AG08396 (cell line): ENCODE results near the gene ANKRD37.

Experiments used
- DNase-seq: peaks from one replicate; pipeline ENCODE4 v3.0.0; 2012; ENCODE audit warnings: low spot score, mixed read lengths

Gene ANKRD37

GRCh38 chr4:185380320-185380719 is 16.3 kb upstream of the ANKRD37 start:
- no peak for DNase-seq

DNA sequence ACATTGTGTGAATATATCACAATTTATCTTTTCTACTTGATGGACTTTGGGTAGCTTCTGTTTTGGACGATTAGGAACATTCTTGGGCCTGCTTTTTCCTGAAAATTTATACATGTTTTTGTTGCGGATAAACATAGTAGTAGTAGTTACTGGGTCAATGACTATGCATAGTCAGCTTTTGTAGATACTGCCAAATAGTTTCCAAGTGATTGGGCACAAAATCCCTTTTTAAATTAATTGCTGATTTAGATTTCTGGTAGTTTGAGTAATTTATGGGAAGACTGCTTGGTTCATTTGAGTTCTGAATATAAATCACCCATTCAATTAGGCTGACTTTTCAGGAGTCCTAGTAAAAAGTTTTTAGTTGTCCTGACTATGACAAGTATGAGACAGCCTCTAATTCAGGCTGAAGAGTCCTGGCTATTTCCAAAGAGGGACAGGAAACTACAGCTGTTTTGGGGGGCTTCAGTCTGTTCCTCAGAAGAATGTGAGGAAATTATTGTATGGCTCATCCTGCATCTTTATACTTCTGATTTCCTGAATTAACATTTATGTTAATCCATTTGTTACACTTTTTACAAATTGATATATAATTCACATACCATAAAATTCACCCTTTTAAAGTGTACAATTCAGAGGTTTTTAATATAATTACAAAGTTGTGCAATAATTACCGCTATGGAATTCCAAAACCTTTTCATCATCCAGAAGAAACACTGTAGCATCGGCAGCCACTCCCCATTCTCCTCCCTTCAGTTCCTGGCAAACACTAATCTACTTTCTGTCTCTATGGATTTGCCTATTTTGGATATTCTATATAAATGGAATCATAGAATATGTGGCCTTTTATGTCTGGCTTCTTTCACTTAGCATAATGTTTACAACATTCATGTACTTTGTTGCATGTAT is 15.1 kb upstream of the ANKRD37 start:
- no peak for DNase-seq

- no peak for DNase-seq
These were observed 13.9 kb upstream of the ANKRD37 start for GRCh38 chr4:185382754-185383153.

DNA sequence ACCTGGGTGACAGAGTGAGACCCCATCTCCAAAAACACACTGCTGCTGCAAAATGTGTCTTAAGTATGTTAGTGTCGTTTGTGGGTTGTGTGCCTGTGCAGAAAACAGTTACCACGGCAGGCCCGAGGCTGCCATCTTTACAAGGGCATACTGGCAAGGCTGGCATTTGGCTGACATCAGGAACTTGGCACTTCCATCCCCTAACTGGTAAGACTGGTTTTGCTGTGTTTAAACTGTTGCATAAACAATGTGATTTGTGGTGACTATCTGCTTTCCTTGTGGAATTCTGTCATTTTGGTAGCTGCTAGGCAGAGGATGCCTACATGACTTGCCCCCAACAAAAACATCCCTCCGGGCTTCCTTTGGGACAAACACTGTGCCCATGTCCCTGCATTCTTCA is 13.2 kb upstream of the ANKRD37 start:
- DNase-seq = no peak

DNA sequence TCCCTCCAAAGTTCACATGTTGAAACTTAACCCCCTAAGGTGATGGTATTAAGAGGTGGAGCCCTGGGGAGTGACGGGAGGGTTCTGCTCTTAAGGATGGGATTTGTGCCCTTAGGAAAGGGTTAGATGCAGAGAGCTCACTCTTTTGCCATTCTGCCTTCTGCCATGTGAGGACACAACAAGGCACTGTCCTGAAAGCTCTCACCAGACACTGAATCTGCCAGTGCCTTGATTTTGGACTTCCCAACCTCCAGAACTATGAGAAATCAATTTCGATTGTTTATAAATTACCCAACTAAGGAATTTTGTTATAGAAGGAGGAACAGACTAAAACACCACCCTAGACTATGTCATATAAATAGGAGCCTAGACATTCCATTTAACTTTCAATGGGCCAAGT is 12.6 kb upstream of the ANKRD37 start:
- DNase-seq = no peak

DNA sequence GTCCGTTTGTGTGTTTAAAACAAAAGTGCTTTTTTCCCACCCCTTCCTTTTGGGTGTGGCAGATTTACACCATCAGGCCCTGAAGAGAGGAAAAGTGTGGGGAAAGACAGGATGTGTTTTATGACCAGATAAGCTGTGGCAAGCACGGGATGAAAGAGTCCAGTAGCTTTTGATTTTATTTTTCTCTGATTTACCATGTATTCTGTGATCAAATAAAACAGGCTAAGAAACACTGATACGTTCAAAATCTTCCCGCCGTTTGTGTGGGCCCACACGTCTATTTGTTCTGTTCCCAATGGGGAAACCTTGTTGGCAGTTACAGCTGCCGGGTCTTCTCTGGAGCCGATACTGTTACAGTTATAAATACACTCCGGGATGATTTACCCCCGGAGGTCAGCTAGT is 11.7 kb upstream of the ANKRD37 start:
- DNase-seq = no peak

DNA sequence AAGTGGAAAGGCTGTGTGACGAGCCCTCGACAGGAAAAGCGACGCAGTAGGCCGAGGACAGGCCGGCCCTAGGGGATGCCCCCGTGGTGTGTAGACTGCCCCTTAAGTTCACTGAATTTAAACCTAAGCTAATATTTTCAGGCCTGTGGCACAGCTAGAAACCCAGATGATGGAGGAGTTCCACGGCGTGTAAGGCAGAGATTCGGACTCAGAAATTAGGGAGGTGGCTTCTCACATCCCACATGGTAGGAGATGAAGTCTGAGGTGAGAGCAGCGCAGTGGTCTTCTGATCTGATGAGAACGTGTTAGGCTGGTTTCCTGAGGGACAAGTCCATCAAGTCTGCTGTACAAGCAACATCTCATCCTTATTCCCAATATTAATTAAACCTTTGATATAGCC is 8.7 kb upstream of the ANKRD37 start:
- no peak for DNase-seq

DNA sequence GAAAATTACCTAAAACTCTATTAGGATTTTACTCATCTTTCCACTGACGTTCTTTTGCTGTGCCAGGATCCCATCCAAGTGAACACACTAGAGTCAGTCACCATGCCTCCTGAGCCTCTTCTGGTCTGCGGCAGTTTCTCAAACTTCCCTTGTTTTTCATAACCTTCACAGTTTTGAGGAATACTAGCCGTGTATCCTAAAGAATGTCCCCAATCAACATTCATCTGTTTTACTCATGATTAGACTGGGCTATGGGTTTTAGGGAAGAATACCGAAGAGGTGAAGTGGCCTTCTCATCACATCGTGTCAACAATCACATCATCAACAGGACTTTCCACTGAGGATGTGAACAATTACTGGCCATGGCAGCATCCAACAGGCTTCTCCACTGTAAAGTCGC is 5.7 kb upstream of the ANKRD37 start:
- no peak for DNase-seq

GRCh38 chr4:185392156-185392555 is 4.5 kb upstream of the ANKRD37 start:
- no peak for DNase-seq

- DNase-seq = no peak
These were observed 1.9 kb upstream of the ANKRD37 start for GRCh38 chr4:185394568-185395237.

DNA sequence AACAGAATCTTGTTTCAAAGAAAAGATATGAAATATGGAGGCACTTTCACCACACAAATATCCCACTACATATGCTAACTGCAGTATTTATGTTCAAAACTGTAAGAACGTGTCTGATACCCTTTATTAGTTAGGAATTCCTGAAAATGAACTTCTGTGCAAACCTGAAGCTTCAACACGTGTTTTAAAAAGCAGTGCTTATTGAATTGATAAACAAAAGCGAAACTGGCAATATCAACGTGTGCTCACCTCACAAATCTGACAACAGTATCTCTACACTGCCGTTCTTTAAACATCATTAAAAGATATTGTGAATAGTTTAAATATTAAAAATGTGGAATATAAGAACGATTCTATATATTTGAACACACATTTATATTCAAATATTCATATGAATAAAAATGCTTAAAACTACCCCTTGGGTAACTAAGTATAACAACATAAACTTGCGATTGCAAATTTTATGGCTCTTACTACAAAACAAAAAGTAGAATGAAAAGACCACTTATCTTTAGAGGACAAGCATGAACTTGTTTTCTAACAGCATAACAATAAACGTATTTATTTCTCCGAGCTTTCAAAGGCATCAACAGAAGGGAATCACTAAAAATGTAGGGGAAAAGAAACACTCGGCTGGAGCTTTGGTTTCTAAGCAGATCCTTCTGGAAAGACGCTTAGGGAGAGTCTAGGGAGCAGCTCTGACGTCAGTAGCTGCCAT is 1.2 kb upstream of the ANKRD37 start, which contains the start of gene LRP2BP:
LRP2BP (minus strand) TSS at position 687 of the 718 bp plus-strand sequence. CDS start 17,738 bp downstream, outside the sequence.
- DNase-seq = no peak

DNA sequence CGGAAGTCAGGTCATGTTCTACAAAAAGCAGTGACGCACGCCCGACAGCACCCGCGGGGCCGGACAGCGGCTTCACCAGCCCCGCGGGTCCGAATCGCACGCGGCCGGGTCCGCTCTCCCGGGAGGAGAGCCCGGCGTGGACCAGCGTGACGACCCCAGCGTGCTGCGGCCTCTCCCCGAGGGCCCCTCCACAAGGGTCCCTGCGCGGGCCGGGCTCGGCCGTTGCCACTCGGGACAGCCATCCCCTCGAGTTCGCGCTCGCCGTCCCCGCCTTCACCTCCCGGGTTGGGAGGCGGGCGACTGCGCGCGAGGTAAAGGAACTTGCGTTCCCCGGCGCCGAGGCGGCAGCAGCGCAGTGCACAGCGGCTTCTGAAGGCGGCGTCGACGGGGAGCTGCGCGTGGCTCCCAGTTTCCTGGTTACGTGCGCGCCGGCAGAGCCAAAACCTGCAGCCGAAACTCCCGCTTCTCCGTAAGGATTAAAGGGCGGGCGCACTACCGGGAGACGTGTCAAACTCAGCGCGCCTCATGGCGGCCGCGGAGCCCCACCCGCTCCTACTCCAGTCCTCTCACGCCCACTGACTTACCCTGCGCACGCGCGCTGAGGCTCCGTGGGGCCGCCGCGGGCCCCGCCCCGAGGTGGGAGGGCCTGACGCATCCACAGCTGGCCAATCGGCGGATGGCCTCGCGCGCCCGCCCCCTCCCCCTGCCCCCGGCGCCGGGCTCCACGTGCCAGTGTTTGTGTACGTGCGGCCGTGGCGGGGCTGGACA is 501 bp upstream of the ANKRD37 start:
- DNase-seq = peak; percentile 100

- DNase-seq = no peak
These were observed 2.0 kb downstream of the ANKRD37 start for GRCh38 chr4:185398618-185399017.

GRCh38 chr4:185399466-185399865 is 2.8 kb downstream of the ANKRD37 start:
- no peak for DNase-seq

GRCh38 chr4:185404031-185404430 is 7.4 kb downstream of the ANKRD37 start:
- DNase-seq = no peak

DNA sequence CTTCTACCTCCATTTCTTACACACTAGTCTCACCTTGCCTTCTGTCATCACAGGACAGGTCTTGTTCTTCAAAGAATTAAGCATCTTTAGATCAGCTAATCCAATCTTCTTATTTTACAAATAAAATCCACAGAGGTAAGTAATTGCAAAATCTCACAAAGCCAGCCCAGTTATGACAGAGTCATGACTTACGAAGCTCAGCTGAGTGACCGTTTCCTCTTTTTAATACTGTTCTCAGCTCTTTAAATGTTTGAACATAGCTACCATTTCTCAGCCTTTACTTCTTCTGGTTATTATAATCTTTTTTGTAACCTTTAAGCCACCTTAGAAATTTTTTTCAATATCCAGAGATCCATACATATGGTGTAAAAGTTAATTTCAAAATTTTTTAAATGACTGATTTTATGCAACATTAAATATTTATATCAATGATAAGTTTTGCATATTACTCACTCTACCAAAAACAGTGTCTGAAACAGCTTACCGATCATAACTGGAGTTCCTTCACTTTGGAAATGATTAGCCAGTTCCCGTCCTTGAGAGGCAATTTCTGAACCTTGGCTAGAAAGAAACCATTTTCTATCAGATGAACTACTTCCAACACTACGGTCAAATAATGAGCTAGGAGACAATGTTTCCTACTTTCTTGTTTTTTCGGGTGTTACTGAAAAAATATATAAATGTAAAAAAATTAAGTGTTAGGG is 8.8 kb downstream of the ANKRD37 start:
- no peak for DNase-seq

- DNase-seq = no peak
These were observed 11.8 kb downstream of the ANKRD37 start for GRCh38 chr4:185408432-185408831.

DNA sequence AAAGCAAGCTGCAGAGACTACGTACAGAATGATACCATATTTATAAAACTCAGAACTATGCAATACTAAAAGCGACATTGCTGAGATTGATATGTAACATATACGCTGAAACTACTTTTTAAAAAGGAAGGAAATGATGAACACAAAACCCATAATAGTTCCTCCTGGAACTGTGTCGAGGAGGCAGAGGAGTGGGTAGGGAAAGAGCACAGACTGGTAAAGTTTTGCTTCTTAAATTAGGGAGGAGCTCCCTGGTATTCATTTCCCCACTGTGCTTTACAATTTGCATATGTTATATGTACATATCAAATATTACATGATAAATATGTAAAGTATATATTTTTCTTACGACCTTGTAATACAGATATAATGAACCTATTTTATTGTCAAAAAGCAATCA is 15.2 kb downstream of the ANKRD37 start:
- DNase-seq = no peak

DNA sequence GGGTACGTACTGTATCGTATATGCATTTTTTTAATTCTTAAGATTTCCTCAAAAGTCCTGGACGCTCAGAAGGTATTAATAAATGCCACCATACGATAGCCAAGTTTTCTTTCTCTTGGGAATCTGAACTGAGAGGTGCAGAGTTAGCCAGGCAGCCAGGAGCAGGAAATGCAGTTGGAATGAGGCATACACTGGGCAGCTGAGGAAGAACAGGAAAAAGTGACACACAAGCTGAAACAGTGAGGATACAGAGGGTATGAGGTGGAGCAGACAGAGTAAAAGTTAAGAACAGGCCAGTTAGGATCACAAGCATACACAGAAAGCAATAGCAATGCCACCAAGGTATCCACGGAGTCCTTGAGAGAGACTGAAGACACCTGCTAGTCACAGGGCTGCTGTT is 15.8 kb downstream of the ANKRD37 start:
- DNase-seq = no peak

GRCh38 chr4:185416955-185417354 is 20.3 kb downstream of the ANKRD37 start:
- DNase-seq = no peak
